WTC11 (cell line): ENCODE data around the gene UGT1A7. TPM values are rescaled to one million over a fixed set of nuclear protein-coding genes. Genes with fewer than 3 reads are reported as not detected.
"Not testable (repeated sequence)": the region's sequence is repeated elsewhere in the genome, so short reads cannot be mapped to it uniquely, and the experiment has no call there.

Experiments
- ATAC-seq: fragments of 200-7000 bp; cut with Tn5 transposase; 2 replicates; pipeline ENCODE4 v1.10.0; 2021; ENCODE audit warnings: mild to moderate bottlenecking, moderate library complexity
- Bru-seq: library from RNA; stranded (reverse); fragments of 400-500 nt; gene quantifications from one replicate; lab custom pipeline; 2021; lab: Mats Ljungman, UMichigan
- CTCF ChIA-PET: fragments of 300-600 bp; sonication (Branson Sonifier 250); formaldehyde crosslinking; loops from one replicate; lab custom pipeline; 2021; ENCODE audit warnings: antibody characterized with exemption; lab: Charles Lee
- POLR2A ChIA-PET: fragments of 350-600 bp; sonication (Branson Sonifier 250); formaldehyde crosslinking; loops from one replicate; lab custom pipeline; 2021; ENCODE audit warnings: antibody characterized with exemption; lab: Charles Lee
- DNase-seq: peaks from one replicate; pipeline ENCODE4 v3.0.0; 2021; ENCODE audit warnings: low spot score
- H3K27ac Mint-ChIP-seq: 2 replicates; pipeline ENCODE4 v1.8.0; 2021; ENCODE audit warnings: mixed read lengths
- H3K27me3 Mint-ChIP-seq: 2 replicates; pipeline ENCODE4 v1.8.0; 2021; ENCODE audit warnings: low read depth, mild to moderate bottlenecking, moderate library complexity, mixed read lengths
- H3K36me3 Mint-ChIP-seq: 2 replicates; pipeline ENCODE4 v1.8.0; 2021; ENCODE audit warnings: mixed read lengths
- H3K4me1 Mint-ChIP-seq: 2 replicates; pipeline ENCODE4 v1.8.0; 2022; ENCODE audit warnings: mixed read lengths
- H3K4me3 Mint-ChIP-seq: 2 replicates; pipeline ENCODE4 v1.8.0; 2021; ENCODE audit warnings: mild to moderate bottlenecking, moderate library complexity, mixed read lengths
- H3K9me3 Mint-ChIP-seq: 2 replicates; pipeline ENCODE4 v1.8.0; 2021; ENCODE audit warnings: mixed read lengths
- CBFB ChIP-seq: sonication (generic); formaldehyde crosslinking; IDR thresholded peaks from 2 replicates; pipeline ENCODE4 v1.8.1; 2022; ENCODE audit warnings: mild to moderate bottlenecking, low read depth, missing genetic modification reagents
- ETV6 ChIP-seq: sonication (generic); formaldehyde crosslinking; IDR thresholded peaks from 2 replicates; pipeline ENCODE4 v1.8.1; 2022; ENCODE audit warnings: mild to moderate bottlenecking, missing genetic modification reagents
- FOXK1 ChIP-seq: sonication (generic); formaldehyde crosslinking; IDR thresholded peaks from 2 replicates; pipeline ENCODE4 v1.8.0; 2022; ENCODE audit warnings: mild to moderate bottlenecking, moderate library complexity, missing genetic modification reagents
- IRF2 ChIP-seq: sonication (generic); formaldehyde crosslinking; IDR thresholded peaks from 2 replicates; pipeline ENCODE4 v1.8.0; 2022; ENCODE audit warnings: low read depth, missing genetic modification reagents, borderline replicate concordance
- KAT7 ChIP-seq: sonication (generic); formaldehyde crosslinking; IDR thresholded peaks from 2 replicates; pipeline ENCODE4 v1.8.1; 2023; ENCODE audit warnings: missing genetic modification reagents, mild to moderate bottlenecking, borderline replicate concordance
- PRRX2 ChIP-seq: fragments of 250-450 bp; sonication (Bioruptor Pico); IDR thresholded peaks from 2 replicates; pipeline ENCODE4 v1.8.0; 2021; ENCODE audit warnings: mild to moderate bottlenecking
- SMAD4 ChIP-seq: sonication (generic); formaldehyde crosslinking; IDR thresholded peaks from 2 replicates; pipeline ENCODE4 v1.8.0; 2022; ENCODE audit warnings: mild to moderate bottlenecking, missing genetic modification reagents
- SOX15 ChIP-seq: fragments of 250-450 bp; sonication (Bioruptor Pico); IDR thresholded peaks from 2 replicates; pipeline ENCODE4 v1.9.0; 2021; ENCODE audit warnings: mild to moderate bottlenecking
- TP53 ChIP-seq: sonication (generic); formaldehyde crosslinking; IDR thresholded peaks from 2 replicates; pipeline ENCODE4 v1.8.1; 2023; ENCODE audit warnings: mild to moderate bottlenecking, missing genetic modification reagents
- ZBTB43 ChIP-seq: sonication (generic); formaldehyde crosslinking; IDR thresholded peaks from 2 replicates; pipeline ENCODE4 v1.8.1; 2023; ENCODE audit warnings: mild to moderate bottlenecking, missing genetic modification reagents
- ZNF232 ChIP-seq: sonication (generic); formaldehyde crosslinking; IDR thresholded peaks from 2 replicates; pipeline ENCODE4 v1.8.0; 2022; ENCODE audit warnings: mild to moderate bottlenecking, missing genetic modification reagents
- ZNF396 ChIP-seq: fragments of 250-450 bp; sonication (Bioruptor Pico); IDR thresholded peaks from 2 replicates; pipeline ENCODE4 v1.8.0; 2021; ENCODE audit warnings: mild to moderate bottlenecking, moderate library complexity, borderline replicate concordance
- long read RNA-seq, 3 experiments: library from RNA in 1 of 3; library from capped mRNA in 1 of 3; library from polyadenylated mRNA in 1 of 3; unstranded in 2 of 3; stranded (forward) in 1 of 3; transcript quantifications; one replicate each; pipeline ENCODE4 v2.0.0, GENCODE V29; 2021
- total RNA-seq: library from RNA; stranded (reverse); gene quantifications from 3 replicates; pipeline ENCODE4 v1.2.3, GENCODE V29; 2021
- TF ChIP-seq, protein P1 (sequence below): sonication (generic); formaldehyde crosslinking; IDR thresholded peaks from 2 replicates; pipeline ENCODE4 v1.8.0; 2023; ENCODE audit warnings: mild to moderate bottlenecking, missing genetic modification reagents
- TF ChIP-seq, protein P2 (sequence below): fragments of 250-450 bp; sonication (Bioruptor Pico); IDR thresholded peaks from 2 replicates; pipeline ENCODE4 v1.9.0; 2021; ENCODE audit warnings: mild to moderate bottlenecking
- TF ChIP-seq, protein P3 (sequence below): sonication (generic); formaldehyde crosslinking; IDR thresholded peaks from 2 replicates; pipeline ENCODE4 v1.8.0; 2022; ENCODE audit warnings: mild to moderate bottlenecking, missing genetic modification reagents
- TF ChIP-seq, protein P4 (sequence below): fragments of 200-600 bp; IDR thresholded peaks from 2 replicates; pipeline ENCODE4 v1.8.0; 2022; ENCODE audit warnings: antibody characterized with exemption
- TF ChIP-seq, protein P5 (sequence below): sonication (generic); formaldehyde crosslinking; IDR thresholded peaks from 2 replicates; pipeline ENCODE4 v1.8.1; 2022; ENCODE audit warnings: low read depth, missing genetic modification reagents, borderline replicate concordance
- TF ChIP-seq, protein P6 (sequence below): fragments of 250-450 bp; sonication (Bioruptor Pico); IDR thresholded peaks from 2 replicates; pipeline ENCODE4 v1.9.0; 2021; ENCODE audit warnings: moderate library complexity, mild to moderate bottlenecking, inconsistent platforms, borderline replicate concordance

The UGT1A7 gene
- total RNA-seq: not detected in 3 replicates
- Bru-seq, nascent RNA: percentile 27 among the genes with signal in this experiment
- long read RNA-seq, experiment 1: 0 reads
- long read RNA-seq, experiment 2: 0 reads
- long read RNA-seq, experiment 3: 0 reads

- CTCF ChIA-PET: interaction anchor here (0.9 kb wide), 1 partner anchor 30 kb away, joined by 3 read pairs; no protein-coding TSS in a partner anchor
- Mint-ChIP-seq H3K9me3 (no peaks in the 10 kb centered on the region), H3K4me3 (no peak within 1 kb of the TSS), H3K36me3 (no peaks in the 10 kb centered on the region), H3K27me3 (peaks cover 12% of the 10 kb centered on the region; the same call in 1 of the 2 replicates), H3K27ac (no peak within 1 kb of the TSS), H3K4me1 (no peaks in the 10 kb centered on the region)
- POLR2A ChIA-PET: interaction anchor here (0.6 kb wide), 1 partner anchor 1223 kb away, joined by 3 read pairs; no protein-coding TSS in a partner anchor
- DNase-seq (no peak), ATAC-seq (no peak)
- TF ChIP-seq TP53 (CRISPR knock-in tag) (no peak), ZNF396 (no peak), CBFB (CRISPR knock-in tag) (no peak), ZNF232 (CRISPR knock-in tag) (no peak), IRF2 (CRISPR knock-in tag) (no peak), ZBTB43 (CRISPR knock-in tag) (no peak), SMAD4 (no peak), KAT7 (CRISPR knock-in tag) (no peak)
- TF ChIP-seq, protein P1, sequence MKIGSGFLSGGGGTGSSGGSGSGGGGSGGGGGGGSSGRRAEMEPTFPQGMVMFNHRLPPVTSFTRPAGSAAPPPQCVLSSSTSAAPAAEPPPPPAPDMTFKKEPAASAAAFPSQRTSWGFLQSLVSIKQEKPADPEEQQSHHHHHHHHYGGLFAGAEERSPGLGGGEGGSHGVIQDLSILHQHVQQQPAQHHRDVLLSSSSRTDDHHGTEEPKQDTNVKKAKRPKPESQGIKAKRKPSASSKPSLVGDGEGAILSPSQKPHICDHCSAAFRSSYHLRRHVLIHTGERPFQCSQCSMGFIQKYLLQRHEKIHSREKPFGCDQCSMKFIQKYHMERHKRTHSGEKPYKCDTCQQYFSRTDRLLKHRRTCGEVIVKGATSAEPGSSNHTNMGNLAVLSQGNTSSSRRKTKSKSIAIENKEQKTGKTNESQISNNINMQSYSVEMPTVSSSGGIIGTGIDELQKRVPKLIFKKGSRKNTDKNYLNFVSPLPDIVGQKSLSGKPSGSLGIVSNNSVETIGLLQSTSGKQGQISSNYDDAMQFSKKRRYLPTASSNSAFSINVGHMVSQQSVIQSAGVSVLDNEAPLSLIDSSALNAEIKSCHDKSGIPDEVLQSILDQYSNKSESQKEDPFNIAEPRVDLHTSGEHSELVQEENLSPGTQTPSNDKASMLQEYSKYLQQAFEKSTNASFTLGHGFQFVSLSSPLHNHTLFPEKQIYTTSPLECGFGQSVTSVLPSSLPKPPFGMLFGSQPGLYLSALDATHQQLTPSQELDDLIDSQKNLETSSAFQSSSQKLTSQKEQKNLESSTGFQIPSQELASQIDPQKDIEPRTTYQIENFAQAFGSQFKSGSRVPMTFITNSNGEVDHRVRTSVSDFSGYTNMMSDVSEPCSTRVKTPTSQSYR (CRISPR knock-in tag): no peak
- TF ChIP-seq, protein P2, sequence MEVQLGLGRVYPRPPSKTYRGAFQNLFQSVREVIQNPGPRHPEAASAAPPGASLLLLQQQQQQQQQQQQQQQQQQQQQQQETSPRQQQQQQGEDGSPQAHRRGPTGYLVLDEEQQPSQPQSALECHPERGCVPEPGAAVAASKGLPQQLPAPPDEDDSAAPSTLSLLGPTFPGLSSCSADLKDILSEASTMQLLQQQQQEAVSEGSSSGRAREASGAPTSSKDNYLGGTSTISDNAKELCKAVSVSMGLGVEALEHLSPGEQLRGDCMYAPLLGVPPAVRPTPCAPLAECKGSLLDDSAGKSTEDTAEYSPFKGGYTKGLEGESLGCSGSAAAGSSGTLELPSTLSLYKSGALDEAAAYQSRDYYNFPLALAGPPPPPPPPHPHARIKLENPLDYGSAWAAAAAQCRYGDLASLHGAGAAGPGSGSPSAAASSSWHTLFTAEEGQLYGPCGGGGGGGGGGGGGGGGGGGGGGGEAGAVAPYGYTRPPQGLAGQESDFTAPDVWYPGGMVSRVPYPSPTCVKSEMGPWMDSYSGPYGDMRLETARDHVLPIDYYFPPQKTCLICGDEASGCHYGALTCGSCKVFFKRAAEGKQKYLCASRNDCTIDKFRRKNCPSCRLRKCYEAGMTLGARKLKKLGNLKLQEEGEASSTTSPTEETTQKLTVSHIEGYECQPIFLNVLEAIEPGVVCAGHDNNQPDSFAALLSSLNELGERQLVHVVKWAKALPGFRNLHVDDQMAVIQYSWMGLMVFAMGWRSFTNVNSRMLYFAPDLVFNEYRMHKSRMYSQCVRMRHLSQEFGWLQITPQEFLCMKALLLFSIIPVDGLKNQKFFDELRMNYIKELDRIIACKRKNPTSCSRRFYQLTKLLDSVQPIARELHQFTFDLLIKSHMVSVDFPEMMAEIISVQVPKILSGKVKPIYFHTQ (CRISPR knock-in tag): no peak
These were observed at the start of gene UGT1A7 for GRCh38 chr2:233681521-233682099. Gene UGT1A7 (plus strand): TSS chr2:233681901. CDS start chr2:233681938, 37 bp downstream.

GRCh38 chr2:233636306-233636705 is 45.4 kb upstream of the UGT1A7 start, which contains the start of gene UGT1A10:
Gene UGT1A10 (plus strand): TSS chr2:233636448. CDS start chr2:233636523, 75 bp downstream.
- DNase-seq, H3K27ac Mint-ChIP-seq, ATAC-seq, H3K36me3 Mint-ChIP-seq, H3K9me3 Mint-ChIP-seq, H3K4me3 Mint-ChIP-seq, H3K27me3 Mint-ChIP-seq, CTCF ChIA-PET, POLR2A ChIA-PET, H3K4me1 Mint-ChIP-seq: not testable (repeated sequence)

- Mint-ChIP-seq H3K4me3 (no peak overlapping the region), H3K4me1 (no peaks in the 10 kb centered on the region), H3K27ac (no peak overlapping the region), H3K9me3 (no peaks in the 10 kb centered on the region), H3K27me3 (peaks cover 5% of the 10 kb centered on the region), H3K36me3 (no peaks in the 10 kb centered on the region)
- ATAC-seq: no peak
- POLR2A ChIA-PET: no interaction called here
- no peak for DNase-seq
- CTCF ChIA-PET: no interaction called here
- TF ChIP-seq ETV6 (CRISPR knock-in tag) (no peak), FOXK1 (CRISPR knock-in tag) (no peak), SOX15 (CRISPR knock-in tag) (no peak), PRRX2 (CRISPR knock-in tag) (no peak)
- TF ChIP-seq, protein P3, sequence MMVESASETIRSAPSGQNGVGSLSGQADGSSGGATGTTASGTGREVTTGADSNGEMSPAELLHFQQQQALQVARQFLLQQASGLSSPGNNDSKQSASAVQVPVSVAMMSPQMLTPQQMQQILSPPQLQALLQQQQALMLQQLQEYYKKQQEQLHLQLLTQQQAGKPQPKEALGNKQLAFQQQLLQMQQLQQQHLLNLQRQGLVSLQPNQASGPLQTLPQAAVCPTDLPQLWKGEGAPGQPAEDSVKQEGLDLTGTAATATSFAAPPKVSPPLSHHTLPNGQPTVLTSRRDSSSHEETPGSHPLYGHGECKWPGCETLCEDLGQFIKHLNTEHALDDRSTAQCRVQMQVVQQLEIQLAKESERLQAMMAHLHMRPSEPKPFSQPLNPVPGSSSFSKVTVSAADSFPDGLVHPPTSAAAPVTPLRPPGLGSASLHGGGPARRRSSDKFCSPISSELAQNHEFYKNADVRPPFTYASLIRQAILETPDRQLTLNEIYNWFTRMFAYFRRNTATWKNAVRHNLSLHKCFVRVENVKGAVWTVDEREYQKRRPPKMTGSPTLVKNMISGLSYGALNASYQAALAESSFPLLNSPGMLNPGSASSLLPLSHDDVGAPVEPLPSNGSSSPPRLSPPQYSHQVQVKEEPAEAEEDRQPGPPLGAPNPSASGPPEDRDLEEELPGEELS (CRISPR knock-in tag): no peak
- TF ChIP-seq, protein P4, sequence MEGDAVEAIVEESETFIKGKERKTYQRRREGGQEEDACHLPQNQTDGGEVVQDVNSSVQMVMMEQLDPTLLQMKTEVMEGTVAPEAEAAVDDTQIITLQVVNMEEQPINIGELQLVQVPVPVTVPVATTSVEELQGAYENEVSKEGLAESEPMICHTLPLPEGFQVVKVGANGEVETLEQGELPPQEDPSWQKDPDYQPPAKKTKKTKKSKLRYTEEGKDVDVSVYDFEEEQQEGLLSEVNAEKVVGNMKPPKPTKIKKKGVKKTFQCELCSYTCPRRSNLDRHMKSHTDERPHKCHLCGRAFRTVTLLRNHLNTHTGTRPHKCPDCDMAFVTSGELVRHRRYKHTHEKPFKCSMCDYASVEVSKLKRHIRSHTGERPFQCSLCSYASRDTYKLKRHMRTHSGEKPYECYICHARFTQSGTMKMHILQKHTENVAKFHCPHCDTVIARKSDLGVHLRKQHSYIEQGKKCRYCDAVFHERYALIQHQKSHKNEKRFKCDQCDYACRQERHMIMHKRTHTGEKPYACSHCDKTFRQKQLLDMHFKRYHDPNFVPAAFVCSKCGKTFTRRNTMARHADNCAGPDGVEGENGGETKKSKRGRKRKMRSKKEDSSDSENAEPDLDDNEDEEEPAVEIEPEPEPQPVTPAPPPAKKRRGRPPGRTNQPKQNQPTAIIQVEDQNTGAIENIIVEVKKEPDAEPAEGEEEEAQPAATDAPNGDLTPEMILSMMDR: no peak
- TF ChIP-seq, protein P5, sequence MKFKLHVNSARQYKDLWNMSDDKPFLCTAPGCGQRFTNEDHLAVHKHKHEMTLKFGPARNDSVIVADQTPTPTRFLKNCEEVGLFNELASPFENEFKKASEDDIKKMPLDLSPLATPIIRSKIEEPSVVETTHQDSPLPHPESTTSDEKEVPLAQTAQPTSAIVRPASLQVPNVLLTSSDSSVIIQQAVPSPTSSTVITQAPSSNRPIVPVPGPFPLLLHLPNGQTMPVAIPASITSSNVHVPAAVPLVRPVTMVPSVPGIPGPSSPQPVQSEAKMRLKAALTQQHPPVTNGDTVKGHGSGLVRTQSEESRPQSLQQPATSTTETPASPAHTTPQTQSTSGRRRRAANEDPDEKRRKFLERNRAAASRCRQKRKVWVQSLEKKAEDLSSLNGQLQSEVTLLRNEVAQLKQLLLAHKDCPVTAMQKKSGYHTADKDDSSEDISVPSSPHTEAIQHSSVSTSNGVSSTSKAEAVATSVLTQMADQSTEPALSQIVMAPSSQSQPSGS: no peak
- TF ChIP-seq, protein P6, sequence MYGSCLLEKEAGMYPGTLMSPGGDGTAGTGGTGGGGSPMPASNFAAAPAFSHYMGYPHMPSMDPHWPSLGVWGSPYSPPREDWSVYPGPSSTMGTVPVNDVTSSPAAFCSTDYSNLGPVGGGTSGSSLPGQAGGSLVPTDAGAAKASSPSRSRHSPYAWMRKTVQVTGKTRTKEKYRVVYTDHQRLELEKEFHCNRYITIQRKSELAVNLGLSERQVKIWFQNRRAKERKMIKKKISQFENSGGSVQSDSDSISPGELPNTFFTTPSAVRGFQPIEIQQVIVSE (CRISPR knock-in tag): no peak
These were observed 42.9 kb upstream of the UGT1A7 start for GRCh38 chr2:233638836-233639235.
